ENCODE measurements around the gene CLEC2B.
"Not testable (repeated sequence)": the region's sequence is repeated elsewhere in the genome, so short reads cannot be mapped to it uniquely, and the experiment has no call there.

Gene CLEC2B

GRCh38 chr12:9869307-9870161, at the start of gene CLEC2B:
CLEC2B (minus strand) TSS chr12:9869354.
- no peak for DNase-seq (ENCODE audit: low read depth in 1 of 2, low spot score in 1 of 2)

GRCh38 chr12:9911708-9912107, 42.6 kb upstream of the CLEC2B start:
- DNase-seq (ENCODE audit: low read depth in 1 of 2, low spot score in 1 of 2) = no peak

GRCh38 chr12:9910716-9911421, 41.7 kb upstream of the CLEC2B start:
- no peak for DNase-seq (ENCODE audit: low read depth in 1 of 2, low spot score in 1 of 2)

- DNase-seq (ENCODE audit: low read depth in 1 of 2, low spot score in 1 of 2) = no peak
Measured at GRCh38 chr12:9909724-9910123, 40.6 kb upstream of the CLEC2B start.

GRCh38 chr12:9908350-9908749, 39.2 kb upstream of the CLEC2B start:
- DNase-seq (ENCODE audit: low read depth in 1 of 2, low spot score in 1 of 2) = no peak

- no peak for DNase-seq (ENCODE audit: low read depth in 1 of 2, low spot score in 1 of 2)
Measured at GRCh38 chr12:9907769-9908168, 38.6 kb upstream of the CLEC2B start.

GRCh38 chr12:9906873-9907272, 37.7 kb upstream of the CLEC2B start:
- DNase-seq (ENCODE audit: low read depth in 1 of 2, low spot score in 1 of 2) = no peak

- DNase-seq (ENCODE audit: low read depth in 1 of 2, low spot score in 1 of 2) = no peak
Measured at GRCh38 chr12:9902539-9903228, 33.5 kb upstream of the CLEC2B start.

GRCh38 chr12:9900930-9901329, 31.8 kb upstream of the CLEC2B start:
- DNase-seq (ENCODE audit: low read depth in 1 of 2, low spot score in 1 of 2) = no peak

- DNase-seq (ENCODE audit: low read depth in 1 of 2, low spot score in 1 of 2) = no peak
Measured at GRCh38 chr12:9899209-9899608, 30.1 kb upstream of the CLEC2B start.

GRCh38 chr12:9897535-9897934, 28.4 kb upstream of the CLEC2B start:
- DNase-seq (ENCODE audit: low read depth in 1 of 2, low spot score in 1 of 2) = no peak

GRCh38 chr12:9895215-9895971, 26.2 kb upstream of the CLEC2B start:
- DNase-seq (ENCODE audit: low read depth in 1 of 2, low spot score in 1 of 2) = no peak

- no peak for DNase-seq (ENCODE audit: low read depth in 1 of 2, low spot score in 1 of 2)
Measured at GRCh38 chr12:9888665-9889273, 19.6 kb upstream of the CLEC2B start.

GRCh38 chr12:9883175-9883574, 14.0 kb upstream of the CLEC2B start:
- DNase-seq (ENCODE audit: low read depth in 1 of 2, low spot score in 1 of 2) = no peak

GRCh38 chr12:9881988-9882387, 12.8 kb upstream of the CLEC2B start:
- DNase-seq (ENCODE audit: low read depth in 1 of 2, low spot score in 1 of 2) = no peak

- DNase-seq (ENCODE audit: low read depth in 1 of 2, low spot score in 1 of 2) = no peak
Measured at GRCh38 chr12:9881246-9881645, 12.1 kb upstream of the CLEC2B start, which contains the start of gene KLRF2. KLRF2 (plus strand) TSS chr12:9881489; CDS start chr12:9881596, 107 bp downstream.

GRCh38 chr12:9880532-9881078, 11.5 kb upstream of the CLEC2B start:
- DNase-seq (ENCODE audit: low read depth in 1 of 2, low spot score in 1 of 2) = no peak

- not testable (repeated sequence) for DNase-seq (ENCODE audit: low read depth in 1 of 2, low spot score in 1 of 2)
Measured at GRCh38 chr12:9876120-9876519, 7.0 kb upstream of the CLEC2B start.

GRCh38 chr12:9872742-9873141, 3.6 kb upstream of the CLEC2B start:
- DNase-seq (ENCODE audit: low read depth in 1 of 2, low spot score in 1 of 2) = no peak

GRCh38 chr12:9872162-9872561, 3.0 kb upstream of the CLEC2B start:
- no peak for DNase-seq (ENCODE audit: low read depth in 1 of 2, low spot score in 1 of 2)
